GM12872 (cell line): ENCODE results near the gene TENT5C.

Experiments
- TF ChIP-seq, protein P1 (sequence below): IDR thresholded peaks from 3 replicates; pipeline ENCODE4 v1.5.1; 2011; ENCODE audit warnings: low read depth, mild to moderate bottlenecking, low read length, moderate library complexity; ENCODE audit not compliant: insufficient read depth

The TENT5C gene

GRCh38 chr1:117675907-117676430, 70.1 kb downstream of the TENT5C start:
- TF ChIP-seq, protein P1, sequence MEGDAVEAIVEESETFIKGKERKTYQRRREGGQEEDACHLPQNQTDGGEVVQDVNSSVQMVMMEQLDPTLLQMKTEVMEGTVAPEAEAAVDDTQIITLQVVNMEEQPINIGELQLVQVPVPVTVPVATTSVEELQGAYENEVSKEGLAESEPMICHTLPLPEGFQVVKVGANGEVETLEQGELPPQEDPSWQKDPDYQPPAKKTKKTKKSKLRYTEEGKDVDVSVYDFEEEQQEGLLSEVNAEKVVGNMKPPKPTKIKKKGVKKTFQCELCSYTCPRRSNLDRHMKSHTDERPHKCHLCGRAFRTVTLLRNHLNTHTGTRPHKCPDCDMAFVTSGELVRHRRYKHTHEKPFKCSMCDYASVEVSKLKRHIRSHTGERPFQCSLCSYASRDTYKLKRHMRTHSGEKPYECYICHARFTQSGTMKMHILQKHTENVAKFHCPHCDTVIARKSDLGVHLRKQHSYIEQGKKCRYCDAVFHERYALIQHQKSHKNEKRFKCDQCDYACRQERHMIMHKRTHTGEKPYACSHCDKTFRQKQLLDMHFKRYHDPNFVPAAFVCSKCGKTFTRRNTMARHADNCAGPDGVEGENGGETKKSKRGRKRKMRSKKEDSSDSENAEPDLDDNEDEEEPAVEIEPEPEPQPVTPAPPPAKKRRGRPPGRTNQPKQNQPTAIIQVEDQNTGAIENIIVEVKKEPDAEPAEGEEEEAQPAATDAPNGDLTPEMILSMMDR, result no peak

- TF ChIP-seq, protein P1, result no peak
Measured at GRCh38 chr1:117676615-117677130, 70.8 kb downstream of the TENT5C start.
